Osteocyte (in vitro differentiated cells): ENCODE results near the gene PUM1. TPM values are rescaled to one million over a fixed set of nuclear protein-coding genes. Genes with fewer than 3 reads are reported as not detected.

ENCODE experiments used
- DNase-seq: peaks from one replicate; pipeline ENCODE4 v3.0.0; 2021; ENCODE audit warnings: mixed read lengths; ENCODE audit not compliant: unreplicated experiment; ENCODE audit errors: extremely low spot score
- H3K27ac Mint-ChIP-seq: one replicate; pipeline ENCODE4 v1.8.0; 2021; ENCODE audit warnings: mild to moderate bottlenecking, mixed read lengths; ENCODE audit not compliant: unreplicated experiment
- H3K27me3 Mint-ChIP-seq: one replicate; pipeline ENCODE4 v1.8.0; 2021; ENCODE audit warnings: mixed read lengths; ENCODE audit not compliant: unreplicated experiment
- H3K36me3 Mint-ChIP-seq: one replicate; pipeline ENCODE4 v1.8.0; 2021; ENCODE audit warnings: mixed read lengths; ENCODE audit not compliant: unreplicated experiment
- H3K4me1 Mint-ChIP-seq: one replicate; pipeline ENCODE4 v1.8.0; 2021; ENCODE audit warnings: mixed read lengths; ENCODE audit not compliant: unreplicated experiment
- H3K4me3 Mint-ChIP-seq: one replicate; pipeline ENCODE4 v1.8.0; 2021; ENCODE audit warnings: mild to moderate bottlenecking, moderate library complexity, mixed read lengths; ENCODE audit not compliant: unreplicated experiment
- H3K9me3 Mint-ChIP-seq: one replicate; pipeline ENCODE4 v1.8.0; 2021; ENCODE audit warnings: mixed read lengths; ENCODE audit not compliant: unreplicated experiment
- total RNA-seq: library from RNA; stranded (reverse); gene quantifications from 2 replicates; pipeline ENCODE4 v1.2.1, GENCODE V29; 2021
- TF ChIP-seq, protein P1 (sequence below): fragments of 200-600 bp; sonication (generic); IDR thresholded peaks from 2 replicates; pipeline ENCODE4 v1.5.0; 2021; ENCODE audit warnings: antibody characterized with exemption, mild to moderate bottlenecking, moderate library complexity

Gene PUM1
- total RNA-seq, 1 donor from 2014 or later = 145 TPM

DNA sequence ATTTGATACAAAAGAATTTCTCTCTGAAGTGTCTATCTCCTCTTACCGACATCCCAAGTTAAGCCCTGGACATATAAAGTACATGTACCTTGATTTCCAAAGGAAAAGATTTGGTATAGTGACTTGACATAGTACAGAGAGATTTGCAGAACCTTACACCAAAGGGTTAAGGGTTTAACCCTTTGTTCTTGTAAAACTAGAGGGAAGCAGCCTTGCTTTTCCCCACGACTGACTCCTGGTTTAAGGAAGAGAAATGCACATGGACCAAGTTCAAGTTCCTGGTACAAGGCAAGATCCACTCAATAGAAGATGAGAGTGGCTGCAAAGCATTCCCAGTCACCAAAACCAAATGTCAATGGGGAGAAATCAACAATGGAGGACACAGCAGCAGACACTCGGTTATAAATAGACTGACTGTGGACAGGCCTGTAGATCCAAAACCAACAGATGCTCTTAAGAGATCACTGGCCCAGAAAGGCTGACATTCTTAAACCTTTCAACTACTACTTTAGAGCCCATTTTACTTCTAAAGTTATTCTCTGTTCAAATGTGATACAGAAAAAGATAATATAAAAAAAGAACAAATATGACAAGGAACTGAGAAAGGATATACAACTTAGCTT is 69.4 kb downstream of the PUM1 start:
- TF ChIP-seq, protein P1, sequence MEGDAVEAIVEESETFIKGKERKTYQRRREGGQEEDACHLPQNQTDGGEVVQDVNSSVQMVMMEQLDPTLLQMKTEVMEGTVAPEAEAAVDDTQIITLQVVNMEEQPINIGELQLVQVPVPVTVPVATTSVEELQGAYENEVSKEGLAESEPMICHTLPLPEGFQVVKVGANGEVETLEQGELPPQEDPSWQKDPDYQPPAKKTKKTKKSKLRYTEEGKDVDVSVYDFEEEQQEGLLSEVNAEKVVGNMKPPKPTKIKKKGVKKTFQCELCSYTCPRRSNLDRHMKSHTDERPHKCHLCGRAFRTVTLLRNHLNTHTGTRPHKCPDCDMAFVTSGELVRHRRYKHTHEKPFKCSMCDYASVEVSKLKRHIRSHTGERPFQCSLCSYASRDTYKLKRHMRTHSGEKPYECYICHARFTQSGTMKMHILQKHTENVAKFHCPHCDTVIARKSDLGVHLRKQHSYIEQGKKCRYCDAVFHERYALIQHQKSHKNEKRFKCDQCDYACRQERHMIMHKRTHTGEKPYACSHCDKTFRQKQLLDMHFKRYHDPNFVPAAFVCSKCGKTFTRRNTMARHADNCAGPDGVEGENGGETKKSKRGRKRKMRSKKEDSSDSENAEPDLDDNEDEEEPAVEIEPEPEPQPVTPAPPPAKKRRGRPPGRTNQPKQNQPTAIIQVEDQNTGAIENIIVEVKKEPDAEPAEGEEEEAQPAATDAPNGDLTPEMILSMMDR = no peak
- Mint-ChIP-seq H3K4me3 (no peak overlapping the region), H3K4me1 (peaks cover 7% of the 10 kb centered on the region), H3K27ac (no peak overlapping the region), H3K36me3 (peaks cover 38% of the 10 kb centered on the region), H3K9me3 (no peaks in the 10 kb centered on the region), H3K27me3 (no peaks in the 10 kb centered on the region)
- no peak for DNase-seq

DNA sequence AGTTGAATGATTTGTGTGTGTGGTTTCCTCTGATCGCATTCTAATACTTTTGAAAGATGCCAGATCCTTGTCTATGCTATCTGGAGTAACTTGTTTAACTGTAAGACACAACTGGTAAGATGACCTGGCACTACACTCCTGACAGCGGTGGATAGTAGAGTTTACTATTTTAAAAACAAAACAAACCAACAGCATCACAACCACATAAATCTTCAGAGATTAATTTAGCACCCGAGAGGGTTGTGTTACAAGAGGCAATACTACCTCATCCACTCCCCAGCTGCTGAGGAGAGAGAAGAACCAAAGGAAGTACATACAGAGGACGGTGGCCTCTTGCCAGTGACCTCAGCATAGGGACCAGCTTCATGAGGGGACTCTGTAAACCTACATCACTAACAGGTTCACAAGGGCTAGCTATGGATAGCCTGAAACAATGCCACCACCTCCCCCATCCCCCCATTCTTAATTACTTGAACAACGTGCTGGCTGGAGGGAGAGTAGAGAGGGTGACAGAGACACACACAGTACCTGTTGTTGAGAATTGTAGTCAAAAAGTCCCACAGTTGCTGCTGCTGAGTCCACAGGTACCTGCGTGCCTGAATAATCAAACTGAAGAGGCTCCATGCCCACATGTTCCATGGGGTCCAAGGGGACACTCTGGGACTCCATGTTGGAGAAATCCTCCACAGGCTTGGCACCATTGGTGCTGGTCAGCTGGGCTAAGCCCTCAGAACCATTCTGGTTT is 73.5 kb downstream of the PUM1 start:
- TF ChIP-seq, protein P1 = no peak
- peaks cover 45% of the 10 kb centered on the region for H3K36me3 Mint-ChIP-seq
- no peak overlapping the region for H3K27ac Mint-ChIP-seq
- H3K9me3 Mint-ChIP-seq = no peaks in the 10 kb centered on the region
- H3K4me3 Mint-ChIP-seq = no peak overlapping the region
- H3K4me1 Mint-ChIP-seq = peaks cover 39% of the 10 kb centered on the region
- DNase-seq = no peak
- no peaks in the 10 kb centered on the region for H3K27me3 Mint-ChIP-seq

DNA sequence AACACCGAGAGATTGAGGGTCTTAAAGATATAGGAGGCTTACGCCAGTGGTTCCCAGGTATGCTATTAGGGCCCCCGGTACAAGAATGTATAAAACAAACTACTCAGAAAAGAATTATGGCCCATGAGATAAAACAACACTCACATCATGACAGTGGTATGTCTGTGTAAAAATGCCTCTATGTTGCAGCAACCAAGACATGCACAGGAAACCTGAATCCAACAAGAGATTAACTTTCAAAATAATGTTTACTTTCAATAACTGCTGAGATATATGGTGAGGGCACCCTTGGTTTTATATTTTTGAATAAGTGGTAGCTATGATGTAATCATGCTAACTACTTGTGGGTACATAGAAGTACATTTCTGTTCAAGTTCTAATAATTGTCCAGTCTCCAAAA is 74.9 kb downstream of the PUM1 start:
- TF ChIP-seq, protein P1 = no peak
- Mint-ChIP-seq H3K4me1 (peaks cover 43% of the 10 kb centered on the region), H3K9me3 (no peaks in the 10 kb centered on the region), H3K27me3 (no peaks in the 10 kb centered on the region), H3K27ac (peak overlapping the region; percentile 15), H3K36me3 (peaks cover 41% of the 10 kb centered on the region), H3K4me3 (no peak overlapping the region)
- DNase-seq = no peak

DNA sequence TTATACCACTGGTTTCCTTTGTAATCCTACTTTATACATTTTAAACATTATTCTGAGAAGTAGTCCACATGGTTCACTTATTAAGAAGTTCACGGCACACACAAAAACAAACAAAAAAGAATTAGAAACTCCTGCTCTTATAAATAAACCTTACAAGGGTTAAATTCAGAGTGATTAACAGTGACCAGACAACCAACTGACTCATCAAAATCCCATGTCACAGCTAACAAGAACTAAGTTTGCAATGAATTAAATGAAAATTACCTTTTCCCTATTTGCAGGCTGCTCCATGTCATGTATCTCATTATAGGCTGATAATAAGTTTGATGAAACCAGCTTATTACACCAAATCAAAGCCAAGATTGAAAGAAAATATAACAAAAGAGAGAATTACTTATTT is 77.5 kb downstream of the PUM1 start:
- TF ChIP-seq, protein P1 = no peak
- Mint-ChIP-seq H3K4me1 (peaks cover 58% of the 10 kb centered on the region), H3K9me3 (no peaks in the 10 kb centered on the region), H3K27me3 (no peaks in the 10 kb centered on the region), H3K4me3 (no peak overlapping the region), H3K36me3 (peaks cover 33% of the 10 kb centered on the region), H3K27ac (peak overlapping the region; percentile 11)
- DNase-seq = no peak

DNA sequence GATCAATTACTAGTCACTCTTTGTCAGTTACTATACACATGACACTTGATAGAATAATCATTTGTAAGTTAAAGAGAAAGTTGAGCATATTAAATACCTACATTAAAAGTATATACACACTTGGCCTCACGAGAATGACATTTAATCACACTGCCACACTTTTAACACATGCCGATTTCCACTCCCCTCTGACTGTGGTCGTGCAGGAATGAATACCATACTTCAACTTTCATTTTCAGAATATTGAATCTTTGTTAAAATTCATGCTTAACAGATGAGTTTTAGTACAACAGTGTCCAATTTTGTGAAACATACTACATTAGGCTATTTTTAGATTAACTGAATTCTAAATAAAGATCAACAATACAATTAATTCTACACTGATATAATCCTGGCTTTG is 78.8 kb downstream of the PUM1 start:
- no peak overlapping the region for H3K27ac Mint-ChIP-seq
- no peak overlapping the region for H3K4me3 Mint-ChIP-seq
- peaks cover 30% of the 10 kb centered on the region for H3K36me3 Mint-ChIP-seq
- DNase-seq = no peak
- H3K27me3 Mint-ChIP-seq = no peaks in the 10 kb centered on the region
- peaks cover 69% of the 10 kb centered on the region for H3K4me1 Mint-ChIP-seq
- no peaks in the 10 kb centered on the region for H3K9me3 Mint-ChIP-seq
- TF ChIP-seq, protein P1 = no peak
